HG02943 (cell line): ENCODE data around the gene IFI27L1.

Experiments used
- ATAC-seq: cut with Tn5 transposase; IDR thresholded peaks from one replicate; pipeline ENCODE4 v1.9.1; 2021; ENCODE audit warnings: mild to moderate bottlenecking, low read depth, moderate library complexity; ENCODE audit not compliant: unreplicated experiment

The IFI27L1 gene

DNA sequence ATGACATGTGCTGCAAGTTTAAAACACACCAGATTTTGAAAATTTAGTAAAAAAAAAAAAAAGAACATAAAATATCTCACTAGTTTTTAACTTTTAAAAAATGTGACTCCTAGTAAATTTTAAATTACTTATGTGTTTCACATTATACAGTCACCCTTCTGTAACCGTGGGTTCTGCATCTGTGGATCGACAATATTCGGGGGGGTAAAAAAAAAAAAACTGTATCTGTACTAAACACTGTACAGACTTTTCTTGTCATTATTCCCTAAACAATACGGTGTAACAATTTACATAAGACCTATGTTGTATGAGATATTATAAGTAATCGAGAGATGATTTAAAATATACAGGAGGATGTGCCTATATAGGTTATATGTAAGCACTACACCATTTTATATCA is 3.3 kb upstream of the IFI27L1 start:
- ATAC-seq: no peak

DNA sequence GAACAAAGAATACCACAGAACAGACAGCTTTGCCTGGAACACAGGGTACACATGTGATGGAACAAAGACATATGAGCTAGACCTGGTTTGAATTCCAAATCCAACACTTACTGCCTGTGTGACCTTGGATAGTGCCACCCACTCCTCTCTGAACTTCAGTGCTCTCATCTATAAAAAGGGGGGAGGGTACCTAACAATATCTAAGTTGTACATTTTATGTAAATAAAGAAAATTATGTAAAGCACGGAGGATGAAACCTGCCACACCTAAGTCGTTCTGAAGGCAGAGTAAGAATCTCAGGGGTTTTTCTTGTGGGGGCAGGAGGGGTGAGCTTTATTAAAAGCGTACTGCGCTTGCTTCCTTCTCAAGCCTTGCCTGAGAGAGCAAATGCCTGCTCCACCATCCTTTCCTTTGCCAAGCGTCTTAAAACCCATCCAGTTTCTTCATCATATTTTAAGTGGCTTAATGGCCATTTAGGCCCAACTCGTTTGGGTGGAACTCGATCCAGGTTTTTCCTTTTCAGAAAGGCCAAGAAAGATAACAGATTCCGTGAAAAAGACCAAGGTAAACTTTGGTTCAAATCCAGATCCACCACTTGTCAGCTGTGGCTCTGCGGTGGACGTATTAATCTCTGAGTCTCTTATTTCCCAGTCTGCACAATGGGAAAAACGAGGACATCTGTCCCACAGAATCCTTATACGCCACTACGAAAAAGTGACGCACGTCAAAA is 1.1 kb upstream of the IFI27L1 start:
- no peak for ATAC-seq

DNA sequence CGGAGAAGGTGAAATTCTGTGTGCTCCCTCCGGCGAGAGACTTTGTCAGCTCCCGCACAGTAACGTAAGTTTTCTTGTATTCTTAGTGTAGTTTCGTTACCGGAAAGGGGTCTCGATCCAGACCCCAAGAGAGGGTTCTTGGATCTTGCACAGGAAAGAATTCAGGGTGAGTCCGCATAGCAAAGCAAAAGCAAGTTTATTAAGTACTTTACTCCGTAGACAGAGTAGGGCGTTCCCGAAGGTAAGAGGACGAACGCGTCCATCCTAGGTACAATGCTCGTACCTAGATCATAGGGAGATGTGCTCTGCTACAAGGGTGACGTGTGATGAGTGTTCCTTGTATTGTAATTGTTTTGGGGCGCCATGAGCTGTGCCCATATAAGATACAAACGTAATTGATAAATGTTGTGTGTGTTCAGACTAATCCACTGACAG is 293 bp downstream of the IFI27L1 start:
- ATAC-seq: peak; percentile 33

DNA sequence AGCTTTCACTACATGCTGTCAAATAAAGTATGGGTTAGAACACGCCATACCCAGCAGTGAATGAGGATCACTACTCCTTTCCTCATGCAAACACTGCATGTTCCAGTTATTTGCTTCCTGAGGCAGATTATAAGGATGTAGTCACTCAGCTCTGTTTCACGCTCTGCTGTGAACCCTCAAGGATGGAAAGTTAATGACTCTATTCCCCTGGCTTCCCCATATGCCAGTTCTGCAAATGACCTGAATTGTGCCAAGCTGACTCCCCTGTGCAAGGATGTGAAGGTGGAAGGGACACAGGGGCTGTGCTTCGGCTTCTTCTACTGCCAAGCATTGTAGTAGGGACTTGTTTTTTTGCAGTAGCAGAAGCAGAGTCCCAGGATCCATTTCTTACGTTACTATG is 6.8 kb downstream of the IFI27L1 start:
- ATAC-seq: no peak

DNA sequence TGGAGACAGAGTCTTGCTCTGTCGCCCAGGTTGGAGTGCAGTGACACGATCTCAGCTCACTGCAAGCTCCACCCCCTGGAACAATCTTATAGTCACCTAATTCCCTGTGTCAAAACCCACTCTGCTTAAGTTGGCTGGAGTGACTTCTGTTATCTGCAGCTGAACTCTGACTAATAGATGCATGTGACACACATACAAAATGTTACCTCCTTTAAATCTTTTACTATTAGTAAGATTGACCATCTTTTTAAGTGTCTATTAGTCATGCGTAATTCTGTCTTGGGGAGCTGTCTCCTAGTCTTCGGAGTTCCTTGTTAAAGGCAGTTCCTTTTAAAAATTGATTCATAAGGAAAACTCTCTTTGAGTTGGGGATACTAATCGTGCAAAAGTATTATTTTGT is 7.4 kb downstream of the IFI27L1 start:
- no peak for ATAC-seq

DNA sequence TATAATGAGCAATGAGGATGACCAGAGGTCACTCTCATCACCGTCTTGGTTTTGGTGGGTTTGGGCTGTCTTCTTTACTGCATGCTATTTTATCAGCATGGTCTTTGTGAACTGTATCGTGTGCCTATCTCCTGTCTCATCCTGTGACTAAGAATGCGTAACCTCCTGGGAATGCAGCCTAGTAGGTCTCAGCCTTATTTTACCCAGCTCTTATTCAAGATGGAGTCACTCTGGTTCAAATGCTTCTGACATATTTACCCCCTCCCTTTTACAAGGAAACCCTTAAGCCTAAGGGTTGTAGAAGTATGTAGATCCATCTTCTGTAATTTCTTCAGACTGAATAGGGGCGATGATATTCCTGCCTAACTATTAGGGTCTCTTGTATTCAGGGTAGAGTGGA is 8.4 kb downstream of the IFI27L1 start:
- no peak for ATAC-seq

DNA sequence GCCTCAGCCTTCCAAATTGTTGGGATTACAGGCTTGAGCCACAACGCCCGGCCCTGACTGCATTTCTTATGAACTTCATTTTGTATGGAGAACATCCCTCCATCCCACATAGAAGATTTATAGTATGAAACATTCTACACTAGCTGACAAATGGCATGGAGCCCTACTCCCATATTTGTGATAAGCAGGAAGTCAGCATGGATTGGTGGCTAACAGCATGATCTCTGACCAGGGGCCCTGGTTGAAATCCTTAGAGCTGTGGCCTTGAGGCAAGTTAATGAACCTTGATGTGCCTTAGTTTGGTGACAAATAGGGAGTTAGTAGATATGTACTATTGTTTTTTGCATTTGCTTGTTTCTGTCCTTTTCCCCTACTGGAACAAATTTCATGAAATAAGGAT is 12.3 kb downstream of the IFI27L1 start:
- no peak for ATAC-seq

DNA sequence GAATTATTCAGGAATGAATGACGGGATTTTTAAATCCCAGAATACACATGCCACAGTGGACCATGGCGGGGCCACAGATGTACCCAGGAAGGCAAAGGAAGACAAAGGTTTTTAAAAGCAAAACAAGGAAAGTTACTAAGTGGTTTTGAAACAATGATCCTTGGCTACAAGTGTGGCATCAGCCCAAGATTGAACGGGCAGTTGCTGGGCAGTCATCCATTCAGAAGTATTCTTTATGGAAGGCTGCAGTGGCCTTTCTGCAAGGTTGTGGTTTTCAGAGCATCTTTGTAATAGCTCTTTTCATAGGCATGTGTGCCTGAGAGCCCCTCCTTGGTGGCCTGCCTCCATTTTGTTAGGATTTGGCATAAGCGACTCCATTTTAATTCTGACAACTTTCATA is 16.0 kb downstream of the IFI27L1 start:
- no peak for ATAC-seq

DNA sequence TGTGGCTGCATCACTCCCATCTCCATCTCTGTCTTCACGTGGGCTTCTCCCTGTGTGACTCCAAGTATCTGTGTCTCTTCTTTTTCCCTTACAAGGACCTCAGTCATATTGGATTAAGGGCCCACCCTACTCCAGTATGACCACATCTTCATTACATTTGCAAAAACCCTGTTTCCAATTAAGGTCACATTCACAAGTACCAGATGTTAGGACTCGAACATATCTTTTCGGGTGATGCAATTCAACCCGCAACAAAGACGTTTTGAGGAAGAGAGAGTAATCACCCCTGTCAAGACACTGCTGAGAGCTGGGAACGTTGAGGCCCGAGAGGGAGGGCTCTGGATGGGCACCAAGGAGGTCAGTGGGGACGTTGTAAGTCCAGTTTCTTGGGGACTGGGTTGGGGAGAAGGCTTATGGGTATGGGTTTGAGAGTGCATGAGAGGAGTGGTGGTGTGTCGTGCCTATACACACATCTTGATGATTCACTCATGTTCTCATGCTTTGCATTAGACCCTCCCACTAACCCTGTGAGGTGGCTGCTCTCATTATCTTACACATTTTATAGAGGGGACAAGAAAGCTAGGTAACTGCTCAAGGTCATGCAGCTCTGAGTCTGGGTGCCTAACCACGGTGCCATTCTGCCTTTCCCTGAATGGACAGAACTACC is 17.3 kb downstream of the IFI27L1 start:
- ATAC-seq: no peak

DNA sequence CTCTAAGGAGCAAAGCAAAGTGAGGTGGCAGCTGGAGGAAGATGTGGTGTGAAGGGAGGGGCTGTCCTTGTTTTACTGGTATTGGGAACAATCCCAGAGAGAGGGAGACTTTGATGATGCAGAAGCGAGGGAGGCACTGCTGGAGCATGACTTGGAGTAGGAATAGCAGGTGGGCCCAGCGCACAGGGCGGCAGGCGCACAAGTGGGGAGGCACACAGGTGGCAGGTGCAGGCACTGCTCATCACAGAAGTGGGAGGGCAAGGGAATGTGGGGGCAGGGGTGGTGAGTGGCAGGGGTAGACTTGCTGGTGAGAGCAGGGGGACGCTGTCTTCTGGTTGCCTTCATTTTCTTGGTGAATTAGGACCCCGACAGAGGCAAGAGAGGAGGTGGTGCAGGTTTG is 17.9 kb downstream of the IFI27L1 start:
- no peak for ATAC-seq

DNA sequence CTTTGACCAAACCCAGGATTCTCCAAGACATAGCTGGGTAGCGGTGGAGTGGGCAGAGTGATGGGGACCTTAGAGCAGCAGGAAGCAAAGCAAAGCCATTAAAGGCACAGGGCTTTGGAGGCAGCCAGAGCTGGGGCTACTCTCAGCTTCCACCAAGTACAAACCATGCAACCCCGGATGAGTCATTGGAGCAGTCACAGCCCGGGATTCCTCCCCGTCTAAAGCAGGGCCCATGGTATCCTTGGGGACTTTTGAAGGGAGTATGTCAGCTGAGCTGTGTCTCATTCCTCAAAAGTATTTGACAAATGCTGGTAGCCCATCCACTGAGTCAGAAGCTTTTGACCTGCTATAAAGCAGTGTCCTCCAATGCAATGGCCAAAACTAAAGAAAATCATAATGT is 19.7 kb downstream of the IFI27L1 start:
- no peak for ATAC-seq

DNA sequence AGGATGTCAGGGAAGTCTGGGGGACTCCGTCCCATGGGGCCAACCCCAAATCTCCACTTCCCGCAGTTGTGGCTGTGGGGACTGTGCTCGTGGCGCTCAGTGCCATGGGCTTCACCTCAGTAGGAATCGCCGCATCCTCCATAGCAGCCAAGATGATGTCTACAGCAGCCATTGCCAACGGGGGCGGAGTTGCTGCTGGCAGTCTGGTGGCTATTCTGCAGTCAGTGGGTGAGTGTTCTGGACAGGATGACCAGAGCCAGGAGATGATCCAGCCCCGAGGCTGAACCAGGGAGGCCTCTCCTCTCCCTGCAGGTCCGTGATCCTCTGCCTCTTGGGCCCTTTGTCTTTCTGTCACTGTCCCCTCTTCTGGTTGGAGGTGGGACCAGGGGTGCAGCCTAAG is 20.6 kb downstream of the IFI27L1 start:
- no peak for ATAC-seq

DNA sequence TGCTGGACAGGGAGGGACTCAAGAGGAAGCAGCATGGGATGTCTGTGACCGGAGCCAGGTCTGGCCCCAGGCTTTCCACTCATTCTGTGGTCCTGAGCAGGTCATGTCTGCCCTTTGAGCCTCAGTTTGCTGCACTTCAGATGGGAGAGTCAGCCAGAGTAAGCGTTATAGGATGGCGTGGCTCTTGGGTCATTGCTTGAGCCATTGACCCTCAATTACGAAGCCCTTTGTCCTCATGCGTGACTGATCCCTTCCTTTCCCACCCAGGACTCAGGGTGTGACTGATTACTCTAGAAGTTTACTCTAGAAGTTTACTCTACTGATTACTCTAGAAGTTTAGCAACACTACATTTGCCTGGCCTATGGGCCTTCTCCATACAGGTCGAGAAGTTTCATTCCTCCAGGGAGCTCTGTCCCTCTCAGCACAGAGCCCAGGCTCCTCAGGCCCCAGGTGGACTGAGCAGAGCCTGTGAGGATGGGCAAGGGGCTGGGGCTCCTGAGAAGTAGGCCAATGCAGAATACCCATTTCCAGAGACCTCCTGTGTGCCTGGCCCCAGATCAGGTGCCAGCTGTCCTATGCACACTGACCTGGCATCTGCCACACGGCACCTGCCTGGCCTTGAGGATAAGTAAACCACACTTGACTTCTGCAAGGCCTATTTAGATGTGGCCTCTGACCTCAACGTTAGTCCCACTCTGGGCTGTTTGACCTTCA is 21.8 kb downstream of the IFI27L1 start:
- ATAC-seq: no peak

DNA sequence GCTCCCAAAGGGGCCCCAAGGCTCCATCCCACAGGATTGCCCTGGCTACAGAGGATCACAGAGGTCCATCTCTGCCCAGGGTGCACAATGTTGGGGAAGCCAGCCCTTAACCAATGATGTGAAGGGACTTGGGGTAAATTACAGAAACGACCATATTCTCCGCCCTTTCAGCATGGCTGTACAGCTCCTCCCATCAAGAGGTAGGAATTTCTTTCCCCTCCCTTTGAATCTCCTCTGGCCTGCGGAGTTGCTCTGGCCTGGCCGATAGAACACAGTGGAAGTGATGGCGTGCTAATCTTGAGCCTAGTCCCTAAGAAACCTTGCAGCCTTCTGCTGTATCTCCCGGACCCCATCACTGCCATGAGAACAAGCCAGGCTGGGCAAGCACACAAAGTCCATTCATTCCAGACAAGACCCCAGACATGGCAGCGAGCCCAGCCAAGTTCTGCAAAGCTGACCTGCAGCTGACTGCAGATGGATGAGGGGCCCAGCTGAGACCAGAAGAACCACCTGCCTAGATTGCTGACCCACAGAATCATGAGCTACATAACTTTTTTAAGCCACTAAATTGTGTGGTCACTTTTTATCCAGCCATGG is 22.5 kb downstream of the IFI27L1 start:
- ATAC-seq: no peak

DNA sequence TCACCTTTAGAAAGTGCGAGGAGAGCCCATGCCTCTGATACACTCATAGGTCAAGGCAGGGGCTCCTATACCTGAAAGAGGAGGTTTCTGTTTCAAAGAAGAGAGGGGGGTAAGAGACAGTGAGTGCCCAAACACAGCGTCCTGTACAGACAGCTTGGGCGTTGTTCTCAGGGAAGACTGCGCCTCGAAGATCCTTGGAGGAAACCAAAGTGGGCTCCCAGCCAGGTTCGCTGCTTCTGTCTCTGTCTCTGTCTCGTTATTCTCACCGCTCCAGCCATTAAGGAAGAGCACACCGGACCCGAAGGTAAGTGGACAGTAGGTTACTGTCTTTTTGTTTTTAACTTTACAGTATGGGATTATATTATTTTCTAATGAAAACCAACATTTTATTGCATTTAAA is 23.6 kb downstream of the IFI27L1 start:
- ATAC-seq: no peak

DNA sequence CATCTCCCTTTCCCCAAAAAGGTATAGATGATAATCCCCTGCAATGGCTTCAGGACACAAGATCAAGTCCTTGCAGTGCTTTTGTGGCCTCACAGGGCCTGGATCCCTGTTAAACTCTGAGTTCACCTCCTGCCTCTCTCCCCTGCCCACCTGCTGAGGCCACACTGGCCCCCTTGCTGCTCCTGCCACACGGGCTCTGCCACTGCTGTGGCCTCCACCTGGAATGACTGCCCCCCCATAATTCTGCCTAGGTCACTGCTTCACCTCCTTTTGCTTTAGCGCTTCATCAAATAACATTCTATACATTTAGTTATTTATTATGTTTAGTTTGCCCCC is 28.8 kb downstream of the IFI27L1 start:
- ATAC-seq: no peak

DNA sequence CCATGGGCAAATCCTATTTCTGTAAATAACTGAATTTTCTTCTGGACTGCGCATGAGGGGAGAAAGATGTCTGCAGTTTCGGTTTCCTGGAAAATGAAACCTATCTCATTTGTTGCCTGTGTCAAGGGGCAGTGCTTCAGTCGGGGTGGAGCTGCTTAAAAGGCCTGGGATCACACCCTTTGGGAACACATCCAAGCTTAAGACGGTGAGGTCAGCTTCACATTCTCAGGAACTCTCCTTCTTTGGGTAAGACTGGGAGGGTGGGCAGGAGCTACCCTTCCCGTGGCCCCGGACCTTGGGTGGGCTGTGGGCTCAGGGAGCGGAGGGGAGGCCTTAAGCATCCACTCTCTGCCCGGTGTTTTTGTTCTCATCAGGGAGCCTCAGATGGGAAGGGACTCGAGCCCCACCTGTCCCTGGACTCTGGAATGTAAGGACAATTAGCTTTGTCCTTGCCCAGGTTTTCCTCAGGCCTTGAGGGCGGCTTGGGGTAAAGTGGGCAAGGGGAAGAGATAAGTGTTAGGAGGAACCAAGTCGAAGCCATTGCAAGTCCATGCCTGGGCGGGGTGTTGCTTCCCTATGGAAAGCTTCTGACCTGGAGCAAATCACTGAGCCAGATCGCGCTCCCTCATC is 29.6 kb downstream of the IFI27L1 start, which contains the start of gene IFI27:
IFI27 (plus strand) TSS at position 185 of the 630 bp plus-strand sequence.
- no peak for ATAC-seq

DNA sequence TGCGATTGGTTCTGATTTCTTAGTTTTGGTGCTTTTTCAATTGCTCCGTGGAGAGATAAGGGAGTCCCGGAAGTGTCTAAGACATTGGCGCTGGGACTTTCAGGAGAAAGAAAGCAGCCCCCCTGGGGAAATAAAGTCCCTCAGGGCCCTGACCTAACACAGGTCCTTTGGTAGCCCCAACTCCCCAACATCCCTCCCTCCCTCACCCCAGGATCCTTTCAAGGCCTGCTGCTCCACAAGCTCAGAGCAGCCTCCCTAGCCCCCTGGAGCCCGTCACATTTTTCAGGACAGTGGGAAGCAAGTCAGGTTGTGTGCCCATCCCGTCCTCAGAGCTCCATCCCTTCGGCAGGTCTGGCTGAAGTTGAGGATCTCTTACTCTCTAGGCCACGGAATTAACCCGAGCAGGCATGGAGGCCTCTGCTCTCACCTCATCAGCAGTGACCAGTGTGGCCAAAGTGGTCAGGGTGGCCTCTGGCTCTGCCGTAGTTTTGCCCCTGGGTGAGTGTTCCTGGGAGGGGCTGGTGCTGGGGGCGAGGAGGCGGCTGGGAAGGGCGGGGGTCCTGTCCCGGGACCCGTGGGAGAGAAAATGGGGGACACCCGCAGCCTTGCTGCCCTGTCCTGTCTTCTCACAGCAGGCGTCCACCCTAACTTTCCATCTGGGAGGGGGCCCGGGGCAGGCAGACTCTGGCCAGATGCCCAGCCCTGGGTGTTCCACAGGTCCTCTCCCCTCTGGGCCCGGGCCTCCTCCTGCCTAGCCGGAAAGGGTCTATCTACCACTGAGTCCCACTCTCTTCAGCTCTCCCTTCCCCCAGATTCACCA is 30.4 kb downstream of the IFI27L1 start:
- ATAC-seq: no peak

DNA sequence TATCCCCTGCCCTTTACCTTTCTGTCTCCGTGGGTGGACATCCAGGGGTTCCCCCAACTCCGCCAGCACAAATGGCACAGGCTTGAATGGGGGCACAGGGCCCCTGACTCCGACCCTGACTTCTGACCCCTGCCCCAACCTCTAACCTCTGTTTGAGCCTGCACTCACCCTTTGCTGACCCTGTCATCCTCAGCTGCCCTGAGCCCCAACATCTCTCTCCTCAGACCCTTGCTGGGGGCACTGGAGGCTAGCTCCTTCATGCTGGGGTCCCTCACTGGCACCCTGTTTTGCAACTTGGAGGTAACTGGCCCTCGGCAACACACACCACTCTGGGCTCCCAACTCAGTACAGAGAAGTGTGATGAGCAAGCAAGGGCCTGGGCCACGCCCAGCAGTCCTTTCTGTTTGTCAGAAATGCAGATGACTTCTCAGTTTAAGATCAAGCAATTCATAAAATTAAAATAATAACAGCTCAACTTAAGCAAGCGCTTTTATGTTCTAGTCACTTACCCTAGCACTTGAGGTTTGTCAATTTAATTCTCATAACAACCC is 31.5 kb downstream of the IFI27L1 start:
- ATAC-seq: no peak

DNA sequence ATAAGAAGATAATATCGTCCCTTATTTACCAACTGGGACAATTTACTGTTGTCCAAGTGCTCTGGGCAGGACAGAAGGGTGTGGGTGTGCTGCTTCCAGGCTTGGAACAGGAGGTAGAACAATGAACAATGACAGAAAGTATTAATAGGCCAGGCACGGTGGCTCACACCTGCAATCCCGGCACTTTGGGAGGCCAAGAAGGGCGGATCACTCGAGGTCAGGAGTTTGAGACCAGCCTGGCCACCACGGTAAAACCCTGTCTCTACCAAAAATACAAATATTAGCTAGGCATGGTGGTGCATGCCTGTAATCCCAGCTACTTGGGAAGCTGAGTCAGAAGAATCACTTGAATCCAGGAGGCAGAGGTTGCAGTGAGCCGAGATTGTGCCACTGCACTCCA is 32.0 kb downstream of the IFI27L1 start:
- no peak for ATAC-seq
